ENCODE measurements around the gene UGT1A5.
"Not testable (repeated sequence)": the region's sequence is repeated elsewhere in the genome, so short reads cannot be mapped to it uniquely, and the experiment has no call there.

Gene UGT1A5

GRCh38 chr2:233693963-233694362 is 18.7 kb upstream of the UGT1A5 start:
- no peak for DNase-seq (ENCODE audit: low read depth)

- DNase-seq (ENCODE audit: low read depth), result no peak
These were observed 14.0 kb upstream of the UGT1A5 start for GRCh38 chr2:233698740-233699139.

GRCh38 chr2:233699424-233700027 is 13.2 kb upstream of the UGT1A5 start:
- DNase-seq (ENCODE audit: low read depth), result no peak

- peak; percentile 53 for DNase-seq (ENCODE audit: low read depth)
These were observed 12.6 kb upstream of the UGT1A5 start for GRCh38 chr2:233700028-233700635.

GRCh38 chr2:233700842-233701241 is 11.9 kb upstream of the UGT1A5 start:
- not testable (repeated sequence) for DNase-seq (ENCODE audit: low read depth)

- DNase-seq (ENCODE audit: low read depth), result no peak
These were observed 10.5 kb upstream of the UGT1A5 start for GRCh38 chr2:233702238-233702637.

- no peak for DNase-seq (ENCODE audit: low read depth)
These were observed 6.7 kb upstream of the UGT1A5 start for GRCh38 chr2:233705911-233706506.

GRCh38 chr2:233706720-233707119 is 6.0 kb upstream of the UGT1A5 start:
- DNase-seq (ENCODE audit: low read depth), result no peak

- no peak for DNase-seq (ENCODE audit: low read depth)
These were observed 4.6 kb upstream of the UGT1A5 start for GRCh38 chr2:233707940-233708644.

GRCh38 chr2:233708942-233709341 is 3.8 kb upstream of the UGT1A5 start:
- DNase-seq (ENCODE audit: low read depth), result no peak

GRCh38 chr2:233711312-233712008 is 1.2 kb upstream of the UGT1A5 start:
- peak; percentile 49 for DNase-seq (ENCODE audit: low read depth)

GRCh38 chr2:233713262-233713615 is 532 bp downstream of the UGT1A5 start:
- DNase-seq (ENCODE audit: low read depth), result no peak

GRCh38 chr2:233714121-233714520 is 1.4 kb downstream of the UGT1A5 start:
- DNase-seq (ENCODE audit: low read depth), result no peak

GRCh38 chr2:233718552-233718951 is 5.8 kb downstream of the UGT1A5 start, which contains the start of gene UGT1A4:
UGT1A4 (plus strand) TSS chr2:233718736; CDS start chr2:233718821, 85 bp downstream.
- no peak for DNase-seq (ENCODE audit: low read depth)

- DNase-seq (ENCODE audit: low read depth), result no peak
These were observed 16.1 kb downstream of the UGT1A5 start, which contains the start of gene UGT1A3 for GRCh38 chr2:233728723-233729301. UGT1A3 (plus strand) TSS chr2:233729042; CDS start chr2:233729127, 85 bp downstream.

- DNase-seq (ENCODE audit: low read depth), result not testable (repeated sequence)
These were observed 24.4 kb downstream of the UGT1A5 start for GRCh38 chr2:233736868-233737653.

- no peak for DNase-seq (ENCODE audit: low read depth)
These were observed 28.2 kb downstream of the UGT1A5 start for GRCh38 chr2:233740870-233741269.

- DNase-seq (ENCODE audit: low read depth), result no peak
These were observed 31.0 kb downstream of the UGT1A5 start for GRCh38 chr2:233743464-233744259.

- DNase-seq (ENCODE audit: low read depth), result no peak
These were observed 32.5 kb downstream of the UGT1A5 start for GRCh38 chr2:233745073-233745755.

GRCh38 chr2:233745838-233746237 is 33.1 kb downstream of the UGT1A5 start:
- not testable (repeated sequence) for DNase-seq (ENCODE audit: low read depth)

Data from stromal cell of bone marrow (primary cell).